Fibroblast of lung (primary cell): ENCODE results near the gene C21orf58. TPM values are rescaled to one million over a fixed set of nuclear protein-coding genes. Genes with fewer than 3 reads are reported as not detected.

Experiments
- DNase-seq, 2 donors: peaks; one replicate each; pipeline versions ENCODE4 v3.0.0 to v3.0.0-alpha.2; 2010; ENCODE audit warnings: low read depth in 2 of 2
- H2AFZ ChIP-seq: 2 replicates; pipeline ENCODE4 v1.5.1; 2012; ENCODE audit warnings: low read length, control low read depth, inconsistent platforms
- H3K27ac ChIP-seq: 2 replicates; pipeline ENCODE4 v1.5.1; 2011; ENCODE audit warnings: low read length, control low read depth; ENCODE audit not compliant: insufficient read depth
- H3K27me3 ChIP-seq: 2 replicates; pipeline ENCODE4 v1.5.1; 2011; ENCODE audit warnings: mild to moderate bottlenecking, low read length; ENCODE audit not compliant: control insufficient read depth, insufficient read depth
- H3K36me3 ChIP-seq: 2 replicates; pipeline ENCODE4 v1.5.1; 2011; ENCODE audit warnings: low read length; ENCODE audit not compliant: control insufficient read depth, insufficient read depth
- H3K4me1 ChIP-seq: 2 replicates; pipeline ENCODE4 v1.5.1; 2011; ENCODE audit warnings: low read length; ENCODE audit not compliant: control insufficient read depth, insufficient read depth; ENCODE audit errors: extremely low read depth
- H3K4me2 ChIP-seq: 2 replicates; pipeline ENCODE4 v1.5.1; 2011; ENCODE audit warnings: low read length, control low read depth; ENCODE audit not compliant: insufficient read depth; ENCODE audit errors: extremely low read depth
- H3K4me3 ChIP-seq, 4 experiments: fragments of 200-600 bp in 1 of 4; sonication (generic) in 1 of 4; replicated peaks in 1 of 4; 2 replicates each; pipeline ENCODE4 v1.5.1; 2011 to 2016; ENCODE audit warnings: low read length in 4 of 4, low read depth in 3 of 4, mild to moderate bottlenecking in 3 of 4, control low read depth in 2 of 4, inconsistent platforms in 1 of 4, mixed read lengths in 1 of 4; ENCODE audit not compliant: insufficient read depth in 1 of 4; ENCODE audit errors: control extremely low read depth in 1 of 4
- H3K79me2 ChIP-seq: 2 replicates; pipeline ENCODE4 v1.5.1; 2012; ENCODE audit warnings: mild to moderate bottlenecking, low read length, inconsistent platforms; ENCODE audit not compliant: control insufficient read depth, insufficient read depth
- H3K9ac ChIP-seq: 2 replicates; pipeline ENCODE4 v1.5.1; 2011; ENCODE audit warnings: mild to moderate bottlenecking, low read length, control low read depth; ENCODE audit not compliant: insufficient read depth
- H3K9me3 ChIP-seq: 2 replicates; pipeline ENCODE4 v1.5.1; 2012; ENCODE audit warnings: low read depth, low read length; ENCODE audit not compliant: control insufficient read depth, insufficient read depth
- H4K20me1 ChIP-seq: 2 replicates; pipeline ENCODE4 v1.5.1; 2011; ENCODE audit warnings: low read length; ENCODE audit not compliant: control insufficient read depth, insufficient read depth; ENCODE audit errors: extremely low read depth
- EZH2 ChIP-seq: IDR thresholded peaks from 2 replicates; pipeline ENCODE4 v1.5.1; 2012; ENCODE audit warnings: low read length, control low read depth, mild to moderate bottlenecking; ENCODE audit errors: missing control alignments
- polyA plus RNA-seq, 2 donors: library from polyadenylated mRNA; depleted of rRNA in 1 of 2; stranded (reverse) in 1 of 2; unstranded in 1 of 2; fragments of >200 nt; gene quantifications; 2 replicates each; pipeline ENCODE4 v1.2.1, GENCODE V29; 2011 to 2012; ENCODE audit warnings: missing spikeins in 1 of 2
- total RNA-seq: library from RNA; depleted of rRNA; stranded (reverse); fragments of >200 nt; gene quantifications from 2 replicates; pipeline ENCODE4 v1.2.1, GENCODE V29; 2014
- TF ChIP-seq, protein P1 (sequence below), 2 donors: IDR thresholded peaks in 1 of 2; conservative IDR thresholded peaks in 1 of 2; 1 replicate in 1 of 2; 2 replicates in 1 of 2; pipeline ENCODE4 v1.5.1; 2011 to 2012; ENCODE audit warnings: low read length in 2 of 2, control low read depth in 1 of 2, inconsistent platforms in 1 of 2, low read depth in 1 of 2, mild to moderate bottlenecking in 1 of 2

Gene C21orf58
- total and polyA plus RNA-seq, 2 donors (not counting 1 experiment from before 2014, with no cell fraction given): 1.4 to 2.5 TPM

- Histone ChIP-seq H4K20me1 (no peaks in the 10 kb centered on the region), H3K9ac (no peak overlapping the region), H3K79me2 (peaks cover 14% of the 10 kb centered on the region), H3K4me2 (no peak overlapping the region), H3K4me3 (no peak overlapping the region), H3K9me3 (no peaks in the 10 kb centered on the region), H2AFZ (no peak overlapping the region), H3K27me3 (no peaks in the 10 kb centered on the region), H3K27ac (no peak overlapping the region), H3K36me3 (peaks cover 22% of the 10 kb centered on the region), H3K4me1 (no peaks in the 10 kb centered on the region)
- TF ChIP-seq, protein P1, sequence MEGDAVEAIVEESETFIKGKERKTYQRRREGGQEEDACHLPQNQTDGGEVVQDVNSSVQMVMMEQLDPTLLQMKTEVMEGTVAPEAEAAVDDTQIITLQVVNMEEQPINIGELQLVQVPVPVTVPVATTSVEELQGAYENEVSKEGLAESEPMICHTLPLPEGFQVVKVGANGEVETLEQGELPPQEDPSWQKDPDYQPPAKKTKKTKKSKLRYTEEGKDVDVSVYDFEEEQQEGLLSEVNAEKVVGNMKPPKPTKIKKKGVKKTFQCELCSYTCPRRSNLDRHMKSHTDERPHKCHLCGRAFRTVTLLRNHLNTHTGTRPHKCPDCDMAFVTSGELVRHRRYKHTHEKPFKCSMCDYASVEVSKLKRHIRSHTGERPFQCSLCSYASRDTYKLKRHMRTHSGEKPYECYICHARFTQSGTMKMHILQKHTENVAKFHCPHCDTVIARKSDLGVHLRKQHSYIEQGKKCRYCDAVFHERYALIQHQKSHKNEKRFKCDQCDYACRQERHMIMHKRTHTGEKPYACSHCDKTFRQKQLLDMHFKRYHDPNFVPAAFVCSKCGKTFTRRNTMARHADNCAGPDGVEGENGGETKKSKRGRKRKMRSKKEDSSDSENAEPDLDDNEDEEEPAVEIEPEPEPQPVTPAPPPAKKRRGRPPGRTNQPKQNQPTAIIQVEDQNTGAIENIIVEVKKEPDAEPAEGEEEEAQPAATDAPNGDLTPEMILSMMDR (conservative IDR thresholded peaks at IDR 0.05 in 1 of 2, IDR thresholded peaks at IDR 0.05 in 1 of 2; ENCODE audit: low read depth in 1 of 2, low read length in 2 of 2): no peak
- TF ChIP-seq EZH2: no peak
- no peak for DNase-seq
Measured at GRCh38 chr21:46366966-46367365, 43.3 kb upstream of the C21orf58 start.

DNA sequence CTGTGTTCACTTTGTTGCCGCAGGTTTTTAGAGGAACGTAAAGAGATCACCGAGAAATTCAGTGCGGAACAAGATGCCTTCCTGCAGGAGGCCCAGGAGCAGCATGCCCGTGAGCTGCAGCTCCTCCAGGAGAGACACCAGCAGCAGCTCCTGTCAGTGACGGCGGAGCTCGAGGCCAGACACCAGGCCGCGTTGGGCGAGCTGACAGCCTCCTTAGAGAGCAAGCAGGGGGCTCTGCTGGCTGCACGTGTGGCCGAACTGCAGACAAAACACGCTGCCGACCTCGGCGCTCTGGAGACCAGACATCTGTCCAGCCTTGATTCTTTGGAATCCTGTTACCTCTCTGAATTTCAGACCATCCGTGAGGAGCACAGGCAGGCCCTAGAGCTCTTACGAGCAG is 42.9 kb upstream of the C21orf58 start:
- H3K27me3 ChIP-seq: no peaks in the 10 kb centered on the region
- H3K36me3 ChIP-seq: peaks cover 21% of the 10 kb centered on the region
- DNase-seq: no peak
- H2AFZ ChIP-seq: no peak overlapping the region
- H3K4me3 ChIP-seq: no peak overlapping the region
- no peaks in the 10 kb centered on the region for H4K20me1 ChIP-seq
- peaks cover 10% of the 10 kb centered on the region for H3K79me2 ChIP-seq
- H3K27ac ChIP-seq: no peak overlapping the region
- H3K9me3 ChIP-seq: no peaks in the 10 kb centered on the region
- H3K9ac ChIP-seq: no peak overlapping the region
- no peak overlapping the region for H3K4me2 ChIP-seq
- no peak for TF ChIP-seq EZH2
- TF ChIP-seq, protein P1 (conservative IDR thresholded peaks at IDR 0.05 in 1 of 2, IDR thresholded peaks at IDR 0.05 in 1 of 2; ENCODE audit: low read depth in 1 of 2, low read length in 2 of 2): no peak
- no peaks in the 10 kb centered on the region for H3K4me1 ChIP-seq

- H3K9me3 ChIP-seq: no peaks in the 10 kb centered on the region
- peaks cover 21% of the 10 kb centered on the region for H3K36me3 ChIP-seq
- no peak overlapping the region for H3K9ac ChIP-seq
- DNase-seq: no peak
- no peak overlapping the region for H3K4me3 ChIP-seq
- no peak overlapping the region for H2AFZ ChIP-seq
- no peaks in the 10 kb centered on the region for H3K27me3 ChIP-seq
- no peak overlapping the region for H3K4me2 ChIP-seq
- no peak for TF ChIP-seq EZH2
- TF ChIP-seq, protein P1 (conservative IDR thresholded peaks at IDR 0.05 in 1 of 2, IDR thresholded peaks at IDR 0.05 in 1 of 2; ENCODE audit: low read depth in 1 of 2, low read length in 2 of 2): no peak
- peaks cover 6% of the 10 kb centered on the region for H3K79me2 ChIP-seq
- no peaks in the 10 kb centered on the region for H4K20me1 ChIP-seq
- no peak overlapping the region for H3K27ac ChIP-seq
- no peaks in the 10 kb centered on the region for H3K4me1 ChIP-seq
Measured at GRCh38 chr21:46366091-46366490, 42.4 kb upstream of the C21orf58 start.
